Germinal center (tissue), 1 donor: Measurements from ENCODE around the gene ABHD17B.
"Not testable (repeated sequence)": the region's sequence is repeated elsewhere in the genome, so short reads cannot be mapped to it uniquely, and the experiment has no call there.

Experiments used
- DNase-seq: peaks from one replicate; pipeline ENCODE4 v3.0.0; 2012; ENCODE audit warnings: mixed read lengths, low spot score

Gene ABHD17B

DNA sequence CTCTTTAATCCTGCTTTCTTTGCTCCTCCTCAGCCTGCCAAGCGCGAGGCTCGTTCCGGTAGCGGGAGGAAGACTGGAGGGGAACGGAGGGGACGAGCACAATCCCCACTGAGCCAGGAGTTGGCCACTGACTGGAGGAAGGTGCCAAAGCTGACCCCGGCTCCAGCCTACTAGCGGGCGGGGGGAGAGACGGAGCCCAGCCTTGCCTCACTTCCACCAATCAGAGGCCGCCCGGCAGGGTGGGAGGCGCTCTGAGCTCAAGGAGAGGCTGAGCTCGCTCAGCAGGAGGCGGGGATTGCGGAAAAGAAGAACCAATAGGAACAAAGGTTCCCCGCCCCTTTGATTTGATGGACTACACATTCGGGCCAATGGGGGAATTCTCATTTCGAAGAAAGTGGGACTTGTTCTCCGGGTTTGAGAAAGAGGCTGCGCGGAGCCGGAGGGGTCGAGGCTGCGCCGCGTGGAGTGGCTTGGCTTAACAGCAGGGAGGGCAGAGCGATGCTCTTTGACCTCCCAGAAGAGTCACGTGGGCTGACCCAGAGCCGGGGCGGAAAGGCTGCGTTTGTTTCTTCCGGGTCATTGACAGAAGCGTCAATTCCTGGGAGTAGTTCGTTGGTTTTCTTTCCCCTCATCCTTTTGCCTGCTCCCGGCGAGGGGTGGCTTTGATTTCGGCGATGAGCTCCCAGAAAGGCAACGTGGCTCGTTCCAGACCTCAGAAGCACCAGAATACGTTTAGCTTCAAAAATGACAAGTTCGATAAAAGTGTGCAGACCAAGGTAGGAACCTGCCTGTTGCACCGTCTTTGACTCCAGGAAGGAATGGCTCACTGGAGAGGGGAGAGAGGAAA is at the start of gene ABHD17B, which contains the start of gene C9orf85:
TSS of gene ABHD17B (minus strand) at position 133 of the 847 bp plus-strand sequence. CDS start 36,113 bp downstream, outside the sequence.
TSS of gene C9orf85 (plus strand) at position 579 of the 847 bp plus-strand sequence. CDS start at position 675, 96 bp downstream.
- DNase-seq = peak; percentile 98

DNA sequence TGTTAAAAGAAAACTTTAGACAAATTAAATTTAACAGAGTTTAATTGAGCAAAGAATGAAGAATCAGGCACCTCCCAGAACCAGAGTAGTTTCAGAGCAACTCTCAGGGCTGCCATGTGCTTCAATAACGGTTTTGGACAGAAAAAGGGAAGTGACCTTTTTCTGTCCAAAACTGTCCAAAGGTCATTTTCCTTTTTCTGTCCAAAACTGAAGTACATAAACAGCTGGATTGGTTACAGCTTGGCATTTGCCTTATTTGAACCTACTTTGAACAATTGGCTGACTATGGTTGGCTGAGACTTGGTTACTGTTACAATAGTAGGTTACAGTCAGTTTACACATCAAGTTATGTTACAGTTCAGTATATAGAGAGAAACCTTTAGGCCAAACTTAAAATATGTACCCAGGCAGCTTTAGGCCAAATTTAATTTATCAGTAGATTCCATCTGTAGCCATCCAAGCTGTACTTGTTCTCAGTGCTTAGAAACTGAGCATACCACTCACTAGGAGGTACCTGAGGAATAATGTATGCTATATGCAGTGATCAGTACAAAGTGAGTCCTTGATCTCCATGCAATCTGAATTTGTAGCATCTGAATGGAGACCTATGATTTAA is 44.4 kb upstream of the ABHD17B start:
- no peak for DNase-seq

DNA sequence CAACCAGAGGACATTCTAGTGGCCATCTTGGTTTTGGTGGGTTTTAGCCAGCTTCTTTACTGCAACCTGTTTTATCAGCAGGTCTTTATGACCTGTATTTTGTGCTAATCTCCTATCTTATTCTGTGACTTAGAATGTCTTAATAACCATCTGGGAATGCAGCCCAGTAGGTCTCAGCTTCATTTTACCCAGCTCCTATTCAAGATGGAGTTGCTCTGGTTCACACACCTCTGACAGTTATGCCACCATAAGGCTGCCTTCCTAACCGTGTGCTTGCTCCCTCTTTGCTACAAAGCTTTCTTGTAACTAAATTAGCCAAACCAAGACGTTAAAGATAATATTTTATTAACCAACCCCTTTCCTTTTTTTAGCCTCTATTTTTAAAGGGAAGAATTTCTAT is 43.7 kb upstream of the ABHD17B start:
- not testable (repeated sequence) for DNase-seq

DNA sequence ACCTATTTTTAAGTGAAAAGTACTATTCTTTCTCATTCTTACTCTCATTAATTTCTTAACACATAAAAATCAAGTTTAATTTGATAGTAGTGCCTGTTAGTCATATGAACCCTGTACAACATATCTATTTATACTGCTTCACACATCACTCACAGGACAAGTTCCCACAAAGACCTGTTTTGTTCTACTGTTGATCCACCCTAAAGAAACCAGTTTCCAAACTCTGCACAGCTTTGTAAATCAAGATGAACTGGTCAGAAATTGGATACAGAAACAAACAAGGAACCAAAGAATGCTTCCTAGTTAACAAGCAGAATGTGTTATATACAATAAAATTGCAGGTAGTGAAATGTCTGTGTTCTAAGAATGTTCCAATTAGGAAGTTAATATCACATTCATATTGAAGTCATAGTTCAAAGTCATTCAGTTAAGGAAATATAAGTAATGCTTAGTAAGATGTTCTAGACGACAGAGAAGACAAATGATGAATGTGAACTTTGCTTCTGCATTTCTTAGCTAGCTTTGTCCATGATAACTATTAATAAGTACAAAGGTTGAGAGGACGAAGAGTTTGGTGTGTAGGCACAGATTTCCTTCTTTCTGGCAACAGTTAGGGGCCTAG is 33.9 kb upstream of the ABHD17B start:
- no peak for DNase-seq

DNA sequence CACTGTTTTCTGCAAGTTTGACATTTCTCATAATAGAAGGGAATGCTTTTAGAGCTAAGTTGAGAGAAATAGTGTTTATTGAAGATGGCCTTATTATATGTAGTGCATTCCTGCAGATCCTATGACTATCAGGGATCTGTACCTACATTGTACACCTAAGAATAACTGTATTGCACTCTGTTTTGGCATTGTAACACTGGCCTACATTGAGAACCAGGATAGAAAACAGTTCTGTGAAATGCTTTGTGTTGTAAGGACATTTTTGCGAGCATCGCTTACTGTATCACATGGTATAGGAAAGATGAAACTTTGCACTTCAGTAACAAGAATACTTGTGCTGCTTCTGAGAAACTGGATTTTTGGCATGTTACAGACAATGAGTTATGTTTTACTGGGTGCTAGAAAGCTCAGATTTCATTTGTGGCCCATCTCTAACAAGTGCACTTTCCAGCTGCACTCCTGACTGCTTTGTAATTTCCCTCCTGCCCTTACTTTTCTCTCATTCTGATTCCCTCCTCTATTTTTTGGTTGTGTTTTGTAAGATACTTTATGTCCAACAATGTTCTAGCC is 31.1 kb upstream of the ABHD17B start:
- DNase-seq = no peak

DNA sequence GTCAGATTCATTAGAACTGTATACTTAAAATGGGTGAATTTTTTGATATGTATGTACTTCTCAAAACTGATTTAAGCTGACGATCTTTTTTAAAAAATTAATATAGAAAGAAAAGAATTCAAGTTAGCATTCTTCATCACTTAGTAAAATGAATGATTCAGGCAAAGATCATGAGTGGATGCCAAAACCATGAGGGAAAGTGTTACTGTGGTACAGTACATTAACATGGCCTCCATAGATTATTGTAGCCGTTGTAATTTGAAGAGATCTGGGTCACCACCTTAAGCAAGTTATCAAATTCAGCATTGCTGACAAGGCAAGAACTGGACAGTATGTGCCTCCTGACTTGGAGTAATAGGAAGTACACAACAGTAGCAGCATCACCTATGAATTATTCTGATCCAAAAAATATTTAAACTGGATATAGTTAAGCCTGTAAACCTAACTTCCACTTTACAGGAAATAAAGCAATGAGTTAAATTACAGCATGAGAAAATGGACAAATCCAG is 30.1 kb upstream of the ABHD17B start:
- DNase-seq = no peak

DNA sequence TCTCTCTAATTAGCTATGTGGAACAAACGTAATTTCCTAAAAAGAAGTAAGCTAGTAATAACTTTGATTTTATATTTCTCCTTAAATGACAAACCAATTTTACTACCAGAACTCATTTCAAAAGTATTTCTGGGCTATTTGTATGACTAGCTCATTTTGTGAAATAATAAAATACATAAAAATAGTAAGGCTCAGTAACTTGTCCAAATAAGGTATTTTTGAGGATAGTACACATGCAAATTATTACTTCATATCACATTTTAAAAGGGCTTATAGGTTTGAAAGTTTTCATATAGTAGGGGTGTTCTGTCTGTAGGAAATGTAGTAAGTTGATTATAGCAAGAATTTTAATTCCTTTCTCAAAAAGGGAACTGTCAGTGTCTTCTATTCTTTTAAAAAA is 26.9 kb upstream of the ABHD17B start:
- DNase-seq = no peak

DNA sequence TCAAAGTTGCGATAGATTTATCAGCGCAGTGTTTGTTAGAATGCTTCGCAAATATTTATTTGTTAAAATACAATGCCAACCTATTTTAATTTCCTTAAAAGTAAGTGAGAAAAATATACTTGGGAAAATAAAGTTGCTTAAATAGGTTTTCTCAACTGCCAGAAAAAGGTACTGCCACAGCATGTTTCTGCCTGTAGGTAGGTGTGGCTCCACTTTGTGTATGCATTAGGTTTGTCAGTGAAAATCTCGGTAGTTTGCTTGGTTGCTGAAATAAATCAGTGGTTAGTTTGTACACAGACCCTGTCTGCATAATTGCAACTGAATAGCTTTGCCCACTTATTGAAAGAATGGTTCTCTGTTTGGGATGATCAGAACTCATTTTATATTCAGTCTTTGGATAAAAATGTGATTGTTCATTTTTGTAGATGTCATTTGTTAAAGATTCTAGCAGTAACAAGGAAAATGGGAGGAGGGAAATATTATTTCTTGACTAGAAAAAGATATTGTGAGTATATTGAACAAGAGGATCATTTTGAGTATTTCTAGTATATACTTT is 26.2 kb upstream of the ABHD17B start:
- no peak for DNase-seq

DNA sequence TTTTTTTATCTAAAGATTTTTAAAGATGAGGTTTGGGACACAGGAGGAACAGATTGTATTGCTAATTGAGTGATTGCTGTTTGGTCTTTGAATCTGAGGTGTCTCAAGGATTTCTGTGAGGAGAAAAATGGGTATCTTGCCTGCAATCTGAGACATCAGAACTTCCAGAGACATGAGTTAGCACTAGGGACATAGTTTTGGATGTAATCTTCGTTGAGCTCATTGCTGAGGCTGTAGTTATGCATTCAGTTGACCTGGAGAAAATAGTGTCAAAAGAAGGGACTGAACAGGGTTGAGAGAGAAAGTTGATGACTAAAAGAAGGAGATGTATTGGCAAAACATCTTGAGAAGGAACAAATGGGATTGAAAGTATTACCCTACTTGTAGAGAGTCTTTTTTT is 25.1 kb upstream of the ABHD17B start:
- DNase-seq = no peak

DNA sequence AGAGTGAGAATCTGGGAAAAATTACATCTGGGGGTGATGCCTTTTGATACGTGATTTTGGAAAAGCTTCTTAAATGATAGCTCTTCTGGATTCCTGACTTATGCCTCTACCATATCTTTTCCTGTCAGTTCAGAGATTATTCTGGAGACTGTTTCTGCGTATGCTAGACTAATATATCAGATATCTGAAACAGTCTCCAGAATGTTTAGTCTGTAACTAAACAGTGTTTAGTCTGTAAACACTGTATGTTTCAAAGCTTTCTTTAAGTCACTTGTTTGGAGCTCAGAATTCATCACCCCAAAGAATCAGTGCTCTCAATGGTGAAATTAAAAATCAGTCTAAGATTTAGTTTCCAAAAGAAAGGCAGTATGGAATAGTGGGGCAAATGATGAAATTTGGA is 20.2 kb upstream of the ABHD17B start:
- DNase-seq = no peak

DNA sequence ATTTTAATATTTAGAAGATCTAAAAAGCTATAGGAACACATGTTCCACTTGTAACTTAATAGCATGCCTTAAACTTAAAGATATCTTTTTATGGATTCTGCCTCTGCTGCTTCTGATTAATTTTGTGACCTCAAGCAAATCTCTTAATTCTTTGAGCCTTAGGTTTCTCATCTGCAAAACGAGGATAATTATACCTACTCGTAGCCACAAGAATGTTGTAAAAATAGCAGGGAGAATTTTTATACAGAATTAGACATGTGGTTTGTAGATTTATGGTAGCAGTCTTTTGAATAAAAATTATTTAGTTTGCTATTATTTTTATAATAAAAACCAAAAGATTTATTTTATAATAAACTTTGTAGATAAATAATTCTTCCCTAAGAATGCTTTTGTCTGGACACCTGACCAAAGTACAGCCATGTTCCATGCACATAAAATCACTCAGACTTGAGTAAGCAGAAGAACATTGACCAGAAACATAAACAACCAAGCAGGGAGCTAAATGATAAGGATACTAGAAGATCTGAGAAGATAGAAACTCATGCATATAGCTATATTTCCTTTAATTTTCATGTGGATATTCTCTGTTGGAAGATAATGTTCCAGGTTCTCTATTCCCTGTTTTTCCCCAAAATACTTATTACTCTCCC is 18.9 kb upstream of the ABHD17B start:
- no peak for DNase-seq

DNA sequence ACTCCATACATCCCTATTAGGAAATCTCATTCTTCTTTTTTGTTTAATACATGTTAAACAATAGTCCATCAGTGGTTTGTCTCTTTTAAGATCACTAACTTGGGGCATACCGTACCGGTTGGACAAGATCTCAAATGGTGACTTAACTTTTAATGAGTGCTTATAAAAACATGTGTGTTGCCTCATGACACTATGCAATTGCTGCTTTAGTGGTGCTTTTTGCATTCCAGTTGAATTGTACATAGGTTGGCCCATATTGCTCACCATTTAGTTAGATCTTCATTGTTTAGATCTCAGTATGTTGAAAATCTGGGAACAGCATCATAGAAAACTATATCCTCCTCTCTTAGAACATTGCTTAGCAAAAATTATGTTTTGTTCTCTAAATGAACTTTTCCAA is 18.2 kb upstream of the ABHD17B start:
- DNase-seq = no peak

DNA sequence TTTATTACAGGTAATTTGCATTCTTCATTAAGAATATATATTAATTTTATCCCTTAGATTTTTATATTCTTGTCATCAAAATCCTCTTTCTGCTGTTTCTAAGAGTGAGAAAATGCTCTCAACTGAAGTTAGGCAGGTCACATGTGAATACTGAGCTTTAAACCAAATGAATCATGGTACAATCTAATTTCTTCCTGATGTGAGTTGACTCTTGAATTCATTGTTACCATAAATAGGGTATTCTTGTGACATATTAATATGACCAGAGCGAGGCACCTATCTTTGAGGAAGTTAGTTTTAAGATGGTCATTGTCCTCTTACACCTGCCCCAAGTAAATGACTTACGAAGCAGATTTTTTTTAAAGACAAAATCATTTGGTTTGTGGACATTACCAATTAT is 17.8 kb upstream of the ABHD17B start:
- DNase-seq = no peak

DNA sequence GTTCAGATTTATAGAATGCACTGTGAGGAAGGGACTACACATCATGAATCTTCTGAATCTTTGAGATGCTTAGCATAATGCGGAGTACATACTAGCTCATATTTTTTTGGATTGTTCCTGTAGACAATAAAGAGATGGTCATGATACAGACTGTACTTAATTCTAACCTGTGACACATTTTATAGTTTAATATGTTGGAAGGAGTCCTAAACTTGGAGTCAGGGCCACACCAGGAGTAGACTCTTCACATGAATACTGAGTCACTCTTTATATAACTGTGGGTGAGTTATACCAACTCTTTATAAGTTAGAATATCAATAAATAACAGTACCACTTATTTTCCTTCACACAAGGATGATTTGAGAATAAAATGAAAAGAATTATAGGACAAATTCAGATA is 17.4 kb upstream of the ABHD17B start:
- no peak for DNase-seq

DNA sequence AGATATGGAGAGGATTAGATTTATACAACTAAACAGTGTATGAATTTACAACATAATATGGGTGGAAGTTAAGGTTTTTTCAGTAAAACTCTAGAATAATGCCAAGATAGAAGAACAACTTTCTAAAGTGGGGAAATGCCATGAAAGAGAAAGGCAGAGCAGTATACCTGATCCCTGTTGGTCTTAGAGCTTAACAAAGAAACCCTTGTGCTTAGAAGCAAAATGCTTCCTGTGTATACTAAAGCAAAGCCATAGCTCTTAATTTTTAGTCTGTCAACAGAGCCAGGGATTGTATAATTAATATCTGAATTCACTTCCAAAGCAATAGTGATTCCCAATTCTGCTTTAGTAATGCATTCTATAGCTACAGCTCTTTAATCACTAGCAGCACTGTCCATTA is 14.8 kb upstream of the ABHD17B start:
- no peak for DNase-seq

DNA sequence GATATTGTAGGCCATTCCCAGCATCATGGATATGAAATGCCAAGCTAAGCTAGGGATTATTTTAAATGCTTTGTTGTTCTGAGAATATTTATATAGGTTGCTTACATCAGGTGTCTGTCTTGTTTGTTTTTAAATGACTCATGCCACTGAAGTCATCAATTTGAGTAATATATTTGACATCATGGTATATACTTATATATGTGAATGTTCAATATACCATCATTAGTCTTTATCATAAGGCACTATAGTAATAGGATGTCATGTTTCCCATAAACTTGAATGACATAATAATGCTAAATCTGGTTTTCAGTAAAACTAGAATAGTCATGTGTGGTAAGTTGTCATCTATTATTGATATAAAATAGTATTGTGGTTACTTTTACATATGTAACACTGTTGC is 13.6 kb upstream of the ABHD17B start:
- no peak for DNase-seq

DNA sequence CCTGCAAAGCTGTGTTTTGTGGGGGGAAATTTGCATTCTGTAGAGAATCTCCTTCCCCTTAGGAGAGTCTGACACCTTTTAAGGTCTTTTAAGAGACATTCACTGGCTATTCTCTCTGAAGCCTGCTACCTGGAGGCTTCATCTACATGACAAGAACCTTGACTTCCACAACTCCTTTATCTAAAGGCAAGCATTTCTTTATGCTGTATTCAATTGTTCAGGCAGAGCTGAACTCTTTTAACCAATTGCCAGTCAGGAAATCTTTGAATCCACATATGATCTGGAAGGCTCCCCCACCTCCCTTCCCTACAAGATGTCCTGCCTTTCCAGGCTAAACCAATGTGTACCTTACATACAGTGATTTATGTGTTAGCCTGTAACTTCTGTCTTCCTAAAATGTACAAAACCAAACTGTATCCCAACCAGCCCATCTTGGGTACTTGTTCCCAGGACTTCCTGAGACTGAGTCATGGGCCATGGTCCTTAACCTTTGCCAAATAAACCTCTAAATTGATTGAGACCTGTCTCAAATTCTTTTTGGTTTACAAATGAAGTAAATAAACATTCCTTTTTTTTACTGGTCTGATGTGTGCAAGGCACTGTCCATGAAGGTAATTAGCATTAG is 10.3 kb upstream of the ABHD17B start:
- DNase-seq = no peak

DNA sequence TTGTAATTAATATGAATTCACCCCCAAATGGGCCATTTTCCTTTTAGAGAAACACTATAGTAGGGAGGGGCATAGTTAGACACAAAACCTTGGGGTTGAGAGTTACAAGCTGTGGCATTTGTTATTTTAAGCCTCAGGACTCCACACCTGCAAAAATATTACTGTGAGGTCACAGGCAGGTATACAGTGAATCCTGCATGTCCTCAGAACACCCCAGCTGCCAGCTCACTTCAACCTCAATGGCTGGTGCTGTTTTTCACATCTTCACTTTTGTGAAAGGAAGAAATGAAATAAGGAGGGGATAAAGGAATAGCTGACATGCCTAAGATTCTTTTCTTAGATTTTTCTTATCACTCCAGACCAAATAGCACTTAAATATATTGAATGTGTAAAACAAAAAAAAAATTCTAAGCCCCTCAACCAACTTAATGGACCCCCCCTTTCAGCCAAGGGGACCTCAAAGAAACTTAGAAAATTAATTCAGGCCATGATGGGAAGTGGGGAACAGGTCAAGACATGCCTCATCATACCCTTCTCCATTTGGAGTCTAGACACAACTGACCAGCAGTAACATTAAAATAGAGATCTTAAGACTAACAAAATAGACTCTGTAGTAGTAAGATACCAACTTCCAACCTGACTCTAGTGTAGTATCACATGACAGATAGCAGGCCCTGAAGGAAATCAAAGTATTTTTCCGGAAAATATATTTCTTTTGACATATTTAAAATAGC is 9.6 kb upstream of the ABHD17B start:
- DNase-seq = no peak

DNA sequence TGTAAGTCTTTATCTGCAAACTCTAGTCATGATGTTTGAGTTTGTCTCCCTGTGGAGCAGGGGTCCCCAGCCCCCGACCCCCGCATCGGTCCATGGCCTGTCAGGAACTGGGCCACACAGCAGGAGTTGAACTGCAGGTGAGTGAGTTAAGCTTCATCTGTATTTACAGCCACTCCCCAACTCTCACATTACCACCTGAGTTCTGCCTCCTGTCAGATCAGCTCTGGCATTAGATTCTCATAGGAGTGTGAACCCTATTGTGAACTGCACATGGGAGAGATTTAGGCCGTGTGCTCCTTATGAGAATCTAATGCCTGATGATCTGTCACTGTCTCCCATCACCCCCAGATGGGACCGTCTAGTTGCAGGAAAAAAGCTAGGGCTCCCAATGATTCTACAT is 7.4 kb upstream of the ABHD17B start:
- DNase-seq = no peak

DNA sequence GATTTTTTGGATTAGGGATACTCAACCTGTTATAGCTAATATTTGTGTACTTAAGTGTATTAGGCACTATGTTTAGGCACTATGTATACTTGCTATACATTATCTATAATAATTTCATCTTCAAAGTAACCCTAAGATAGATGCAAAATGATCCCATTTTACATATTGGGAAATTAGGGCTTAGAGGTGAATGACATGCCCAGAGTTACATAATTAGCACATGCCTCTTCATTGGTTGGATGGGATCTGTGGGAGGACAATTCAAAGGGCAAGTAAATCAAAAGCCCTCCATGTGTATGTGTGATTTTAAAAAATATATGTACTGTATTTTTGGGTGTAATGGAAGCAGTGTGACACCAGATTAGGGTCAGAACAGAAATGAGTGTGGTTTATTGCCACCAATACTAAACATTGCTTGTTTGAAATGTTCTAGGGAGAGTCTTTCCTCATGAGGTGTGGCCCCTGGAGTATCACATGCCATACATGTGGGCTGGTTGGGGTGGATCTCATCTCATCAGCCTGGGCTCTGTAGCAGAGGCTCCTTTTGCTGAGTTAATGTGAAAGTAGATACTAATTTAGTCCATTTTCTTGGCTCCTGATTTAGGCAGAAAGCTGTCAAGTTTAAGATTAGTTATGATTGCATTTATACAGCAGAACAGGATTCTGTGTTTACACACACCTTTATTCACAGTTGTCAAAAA is 6.0 kb upstream of the ABHD17B start:
- no peak for DNase-seq
